ENCODE results near the gene GPR108. TPM values are rescaled to one million over a fixed set of nuclear protein-coding genes. Genes with fewer than 3 reads are reported as not detected.

The GPR108 gene
- total RNA-seq, 2 donors from 2014 or later = 61.4 to 67.2 TPM

- Histone ChIP-seq H3K27ac (ENCODE audit: low read depth, low read length) (no peak overlapping the region), H3K9ac (ENCODE audit: extremely low read depth, low read length, poor library complexity, severe bottlenecking) (no peak overlapping the region), H3K4me3 (ENCODE audit: low read length) (no peak overlapping the region), H3K36me3 (ENCODE audit: control insufficient read depth, insufficient read depth, low read length) (peaks cover 14% of the 10 kb centered on the region), H3K27me3 (ENCODE audit: control insufficient read depth, insufficient read depth, low read length, poor library complexity, severe bottlenecking) (no peaks in the 10 kb centered on the region), H3K4me1 (ENCODE audit: control insufficient read depth, insufficient read depth, low read length) (no peaks in the 10 kb centered on the region), H3K9me3 (ENCODE audit: control insufficient read depth, low read length) (no peaks in the 10 kb centered on the region)
- Mint-ChIP-seq H3K4me1 (peaks cover 16% of the 10 kb centered on the region), H3K9me3 (peaks cover 8% of the 10 kb centered on the region), H3K27ac (no peak overlapping the region), H3K4me3 (no peak overlapping the region), H3K36me3 (ENCODE audit: low read depth) (peaks cover 28% of the 10 kb centered on the region), H3K27me3 (ENCODE audit: insufficient read depth) (no peaks in the 10 kb centered on the region)
- DNase-seq = no peak
- WGBS, 2 experiments (ENCODE audit: insufficient coverage in 1 of 2, insufficient read length in 1 of 2) = 92 to 97% methylated on average over 16 to 22 of the region's 22 CpGs
- TF ChIP-seq CTCF (conservative IDR thresholded peaks at IDR 0.05) = no peak
Measured at GRCh38 chr19:6731822-6732221, 5.6 kb downstream of the GPR108 start.

- no peak for DNase-seq
- Mint-ChIP-seq H3K4me3 (no peak overlapping the region), H3K9me3 (peaks cover 8% of the 10 kb centered on the region), H3K27ac (no peak overlapping the region), H3K27me3 (ENCODE audit: insufficient read depth) (no peaks in the 10 kb centered on the region), H3K4me1 (peaks cover 11% of the 10 kb centered on the region), H3K36me3 (ENCODE audit: low read depth) (peaks cover 28% of the 10 kb centered on the region)
- no peaks in the 10 kb centered on the region for H3K27me3 ChIP-seq (ENCODE audit: control insufficient read depth, insufficient read depth, low read length, poor library complexity, severe bottlenecking)
- WGBS, 2 experiments (ENCODE audit: insufficient coverage in 1 of 2, insufficient read length in 1 of 2) = 96 to 99% methylated on average over 19 to 30 of the region's 30 CpGs
- H3K4me3 ChIP-seq (ENCODE audit: low read length) = no peak overlapping the region
- no peaks in the 10 kb centered on the region for H3K9me3 ChIP-seq (ENCODE audit: control insufficient read depth, low read length)
- H3K36me3 ChIP-seq (ENCODE audit: control insufficient read depth, insufficient read depth, low read length) = peaks cover 14% of the 10 kb centered on the region
- no peak overlapping the region for H3K27ac ChIP-seq (ENCODE audit: low read depth, low read length)
- no peak overlapping the region for H3K9ac ChIP-seq (ENCODE audit: extremely low read depth, low read length, poor library complexity, severe bottlenecking)
- TF ChIP-seq CTCF (conservative IDR thresholded peaks at IDR 0.05) = no peak
- H3K4me1 ChIP-seq (ENCODE audit: control insufficient read depth, insufficient read depth, low read length) = no peaks in the 10 kb centered on the region
Measured at GRCh38 chr19:6730941-6731670, 6.3 kb downstream of the GPR108 start.

- Histone ChIP-seq H3K4me1 (ENCODE audit: control insufficient read depth, insufficient read depth, low read length) (no peaks in the 10 kb centered on the region), H3K36me3 (ENCODE audit: control insufficient read depth, insufficient read depth, low read length) (peaks cover 14% of the 10 kb centered on the region), H3K27ac (ENCODE audit: low read depth, low read length) (no peak overlapping the region), H3K27me3 (ENCODE audit: control insufficient read depth, insufficient read depth, low read length, poor library complexity, severe bottlenecking) (no peaks in the 10 kb centered on the region), H3K9me3 (ENCODE audit: control insufficient read depth, low read length) (no peaks in the 10 kb centered on the region), H3K9ac (ENCODE audit: extremely low read depth, low read length, poor library complexity, severe bottlenecking) (no peak overlapping the region), H3K4me3 (ENCODE audit: low read length) (no peak overlapping the region)
- 91 to 100% methylated on average over 3 to 19 of the region's 27 CpGs for WGBS, 2 experiments (ENCODE audit: insufficient coverage in 1 of 2, insufficient read length in 1 of 2)
- DNase-seq = peak; percentile 99
- H3K27ac Mint-ChIP-seq = no peak overlapping the region
- TF ChIP-seq CTCF (conservative IDR thresholded peaks at IDR 0.05) = no peak
- peaks cover 8% of the 10 kb centered on the region for H3K9me3 Mint-ChIP-seq
- H3K4me3 Mint-ChIP-seq = no peak overlapping the region
- H3K4me1 Mint-ChIP-seq = peaks cover 6% of the 10 kb centered on the region
- H3K36me3 Mint-ChIP-seq (ENCODE audit: low read depth) = peaks cover 28% of the 10 kb centered on the region
- H3K27me3 Mint-ChIP-seq (ENCODE audit: insufficient read depth) = no peaks in the 10 kb centered on the region
Measured at GRCh38 chr19:6730153-6730804, 7.1 kb downstream of the GPR108 start.
